GM23338 (cell line): Measurements from ENCODE around the gene SLC47A1. TPM values are rescaled to one million over a fixed set of nuclear protein-coding genes. Genes with fewer than 3 reads are reported as not detected.

Experiments used
- ATAC-seq: fragments of 200-7000 bp; cut with Tn5 transposase; 3 replicates; pipeline ENCODE4 v1.9.1; 2020
- DNase-seq: peaks from one replicate; pipeline ENCODE4 v3.0.0-alpha.2; 2015; ENCODE audit warnings: low spot score
- H2AFZ ChIP-seq: fragments of 200-600 bp; sonication (generic); 2 replicates; pipeline ENCODE4 v1.8.0; 2016; ENCODE audit warnings: antibody characterized with exemption, mild to moderate bottlenecking, moderate library complexity
- H3F3A ChIP-seq: fragments of 200-600 bp; sonication (generic); replicated peaks from 2 replicates; pipeline ENCODE4 v1.8.0; 2017; ENCODE audit warnings: antibody characterized with exemption, mixed run types, low read depth
- H3K27ac ChIP-seq: fragments of 200-600 bp; sonication (generic); 2 replicates; pipeline ENCODE4 v1.6.1; 2016; ENCODE audit warnings: low read depth
- H3K27me3 ChIP-seq: fragments of 200-600 bp; sonication (generic); 2 replicates; pipeline ENCODE4 v1.8.0; 2016; ENCODE audit warnings: mild to moderate bottlenecking, mixed run types, moderate library complexity; ENCODE audit not compliant: insufficient read depth
- H3K36me3 ChIP-seq: fragments of 200-600 bp; sonication (generic); 2 replicates; pipeline ENCODE4 v1.8.0; 2016; ENCODE audit warnings: mild to moderate bottlenecking; ENCODE audit not compliant: insufficient read depth
- H3K4me1 ChIP-seq: fragments of 200-600 bp; sonication (generic); 2 replicates; pipeline ENCODE4 v1.8.0; 2016; ENCODE audit warnings: mild to moderate bottlenecking, moderate library complexity; ENCODE audit not compliant: insufficient read depth
- H3K4me2 ChIP-seq: fragments of 200-600 bp; sonication (generic); 2 replicates; pipeline ENCODE4 v1.7.1; 2017; ENCODE audit warnings: mixed run types
- H3K4me3 ChIP-seq: fragments of 200-600 bp; sonication (generic); 2 replicates; pipeline ENCODE4 v1.6.1; 2016; ENCODE audit warnings: mixed run types
- H3K79me2 ChIP-seq: fragments of 200-600 bp; sonication (generic); replicated peaks from 2 replicates; pipeline ENCODE4 v1.8.0; 2017; ENCODE audit warnings: mild to moderate bottlenecking; ENCODE audit not compliant: insufficient read depth
- H3K9me2 ChIP-seq: fragments of 200-600 bp; sonication (generic); 2 replicates; pipeline ENCODE4 v1.8.0; 2017; ENCODE audit not compliant: insufficient read depth
- H4K20me1 ChIP-seq: fragments of 200-600 bp; sonication (generic); replicated peaks from 2 replicates; pipeline ENCODE4 v1.8.0; 2017; ENCODE audit warnings: mild to moderate bottlenecking; ENCODE audit not compliant: insufficient read depth
- H3K27ac Mint-ChIP-seq: 2 replicates; pipeline ENCODE4 v1.8.0; 2020; ENCODE audit warnings: inconsistent platforms, mild to moderate bottlenecking, moderate library complexity, mixed read lengths
- H3K27me3 Mint-ChIP-seq: 3 replicates; pipeline ENCODE4 v1.8.0; 2022; ENCODE audit warnings: low read depth, mild to moderate bottlenecking, moderate library complexity, mixed read lengths, inconsistent platforms; ENCODE audit not compliant: insufficient read depth, poor library complexity
- H3K36me3 Mint-ChIP-seq: 3 replicates; pipeline ENCODE4 v1.8.0; 2021; ENCODE audit warnings: low read depth, mild to moderate bottlenecking, inconsistent platforms, moderate library complexity, mixed read lengths
- H3K4me1 Mint-ChIP-seq: 3 replicates; pipeline ENCODE4 v1.8.0; 2020; ENCODE audit warnings: mild to moderate bottlenecking, inconsistent platforms, mixed read lengths
- H3K4me3 Mint-ChIP-seq: 3 replicates; pipeline ENCODE4 v1.8.0; 2021; ENCODE audit warnings: moderate library complexity, mild to moderate bottlenecking, inconsistent platforms, mixed read lengths
- H3K9me3 Mint-ChIP-seq: 3 replicates; pipeline ENCODE4 v1.8.0; 2020; ENCODE audit warnings: moderate library complexity, mild to moderate bottlenecking, inconsistent platforms, mixed read lengths
- CREB1 ChIP-seq: fragments of 250-450 bp; sonication (Bioruptor Pico); IDR thresholded peaks from 2 replicates; pipeline ENCODE4 v1.5.0; 2020; ENCODE audit warnings: low read depth, mild to moderate bottlenecking, moderate library complexity
- EZH2 ChIP-seq: fragments of 200-600 bp; sonication (generic); IDR thresholded peaks from one replicate; pipeline ENCODE4 v1.8.0; 2017; ENCODE audit warnings: antibody characterized with exemption, mild to moderate bottlenecking, low read depth; ENCODE audit not compliant: unreplicated experiment
- EZH2phosphoT487 ChIP-seq: fragments of 200-600 bp; sonication (generic); IDR thresholded peaks from one replicate; pipeline ENCODE4 v1.8.1; 2018; ENCODE audit warnings: antibody characterized with exemption; ENCODE audit not compliant: unreplicated experiment
- JUNB ChIP-seq: IDR thresholded peaks from one replicate; pipeline ENCODE4 v1.6.1; 2016; ENCODE audit warnings: antibody characterized with exemption; ENCODE audit not compliant: unreplicated experiment
- POLR2AphosphoS5 ChIP-seq: IDR thresholded peaks from 2 replicates; pipeline ENCODE4 v1.6.1; 2016; ENCODE audit warnings: antibody characterized with exemption, low read depth
- STAT1 ChIP-seq: IDR thresholded peaks from one replicate; pipeline ENCODE4 v1.6.1; 2016; ENCODE audit warnings: antibody characterized with exemption; ENCODE audit not compliant: unreplicated experiment
- ZNF114 ChIP-seq: fragments of 250-450 bp; sonication (Bioruptor Pico); IDR thresholded peaks from 2 replicates; pipeline ENCODE4 v1.5.0; 2020; ENCODE audit warnings: mild to moderate bottlenecking, moderate library complexity
- ZNF331 ChIP-seq: fragments of 250-450 bp; sonication (Bioruptor Pico); IDR thresholded peaks from 2 replicates; pipeline ENCODE4 v1.5.0; 2020; ENCODE audit warnings: low read depth, mild to moderate bottlenecking, moderate library complexity
- polyA plus RNA-seq: library from polyadenylated mRNA; unstranded; fragments of >200 nt; fragmentation: Nextera tagmentation; extraction: Ambion mirVana; gene quantifications from 2 replicates; pipeline ENCODE4 v1.2.1, GENCODE V29; 2016
- total RNA-seq: library from RNA; depleted of rRNA; stranded (reverse); fragments of >200 nt; shearing (Covaris generic); gene quantifications from 2 replicates; pipeline ENCODE4 v1.2.3, GENCODE V29; 2014
- TF ChIP-seq, protein P1 (sequence below): IDR thresholded peaks from one replicate; pipeline ENCODE4 v1.6.1; 2018; ENCODE audit warnings: antibody characterized with exemption; ENCODE audit not compliant: unreplicated experiment
- TF ChIP-seq, protein P2 (sequence below): IDR thresholded peaks from 2 replicates; pipeline ENCODE4 v1.6.1; 2016; ENCODE audit warnings: antibody characterized with exemption
- TF ChIP-seq, protein P3 (sequence below), 2 experiments: fragments of 200-600 bp in 1 of 2; sonication (generic) in 1 of 2; conservative IDR thresholded peaks; 2 replicates each; pipeline versions ENCODE4 v1.5.1 to v1.6.1; 2016 to 2017; ENCODE audit warnings: antibody characterized with exemption in 2 of 2, low read depth in 2 of 2, mild to moderate bottlenecking in 2 of 2, moderate library complexity in 1 of 2

The SLC47A1 gene
- total and polyA plus RNA-seq, 2 experiments from 2014 or later: 0.53 to 1.9 TPM

DNA sequence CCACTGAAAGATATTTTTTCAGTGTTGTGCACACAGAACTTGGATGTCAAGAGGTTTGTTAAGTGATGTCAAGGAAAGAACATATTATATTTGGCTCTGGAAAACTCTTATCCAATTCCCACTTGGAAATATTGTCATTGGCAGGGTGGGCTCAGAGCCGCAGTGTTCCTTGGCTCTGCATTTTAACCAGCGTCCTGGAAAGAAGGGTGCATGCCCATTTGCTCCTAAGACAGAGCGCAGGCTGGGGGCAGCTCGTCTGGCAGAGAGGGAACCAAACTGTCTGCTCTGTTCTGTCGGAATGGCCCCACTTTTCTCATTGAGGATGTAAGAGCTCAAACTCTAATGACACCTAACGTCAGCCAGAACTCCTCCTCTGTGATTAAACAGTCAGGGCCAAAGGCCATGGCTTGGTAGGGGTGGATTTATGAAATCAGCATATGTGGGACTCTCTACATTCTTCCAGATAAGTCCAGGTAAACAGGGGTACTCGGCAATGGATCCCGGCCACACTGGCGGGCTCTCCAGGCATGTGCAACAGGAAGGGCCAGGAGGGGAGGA is 18.0 kb downstream of the SLC47A1 start:
- no peaks in the 10 kb centered on the region for H3K36me3 Mint-ChIP-seq
- no peaks in the 10 kb centered on the region for H3K9me2 ChIP-seq
- no peaks in the 10 kb centered on the region for H3K27me3 ChIP-seq
- peaks cover 5% of the 10 kb centered on the region; the same call in 1 of the 2 replicates for H3K4me1 ChIP-seq
- no peak for DNase-seq
- H3K27me3 Mint-ChIP-seq: peaks cover 17% of the 10 kb centered on the region
- no peaks in the 10 kb centered on the region for H3F3A ChIP-seq
- no peak overlapping the region for H3K27ac ChIP-seq
- no peak overlapping the region for H3K4me2 ChIP-seq
- peaks cover 7% of the 10 kb centered on the region for H3K4me1 Mint-ChIP-seq
- no peak for ATAC-seq
- H3K9me3 Mint-ChIP-seq: no peaks in the 10 kb centered on the region
- no peak overlapping the region for H3K27ac Mint-ChIP-seq
- TF ChIP-seq, protein P1, sequence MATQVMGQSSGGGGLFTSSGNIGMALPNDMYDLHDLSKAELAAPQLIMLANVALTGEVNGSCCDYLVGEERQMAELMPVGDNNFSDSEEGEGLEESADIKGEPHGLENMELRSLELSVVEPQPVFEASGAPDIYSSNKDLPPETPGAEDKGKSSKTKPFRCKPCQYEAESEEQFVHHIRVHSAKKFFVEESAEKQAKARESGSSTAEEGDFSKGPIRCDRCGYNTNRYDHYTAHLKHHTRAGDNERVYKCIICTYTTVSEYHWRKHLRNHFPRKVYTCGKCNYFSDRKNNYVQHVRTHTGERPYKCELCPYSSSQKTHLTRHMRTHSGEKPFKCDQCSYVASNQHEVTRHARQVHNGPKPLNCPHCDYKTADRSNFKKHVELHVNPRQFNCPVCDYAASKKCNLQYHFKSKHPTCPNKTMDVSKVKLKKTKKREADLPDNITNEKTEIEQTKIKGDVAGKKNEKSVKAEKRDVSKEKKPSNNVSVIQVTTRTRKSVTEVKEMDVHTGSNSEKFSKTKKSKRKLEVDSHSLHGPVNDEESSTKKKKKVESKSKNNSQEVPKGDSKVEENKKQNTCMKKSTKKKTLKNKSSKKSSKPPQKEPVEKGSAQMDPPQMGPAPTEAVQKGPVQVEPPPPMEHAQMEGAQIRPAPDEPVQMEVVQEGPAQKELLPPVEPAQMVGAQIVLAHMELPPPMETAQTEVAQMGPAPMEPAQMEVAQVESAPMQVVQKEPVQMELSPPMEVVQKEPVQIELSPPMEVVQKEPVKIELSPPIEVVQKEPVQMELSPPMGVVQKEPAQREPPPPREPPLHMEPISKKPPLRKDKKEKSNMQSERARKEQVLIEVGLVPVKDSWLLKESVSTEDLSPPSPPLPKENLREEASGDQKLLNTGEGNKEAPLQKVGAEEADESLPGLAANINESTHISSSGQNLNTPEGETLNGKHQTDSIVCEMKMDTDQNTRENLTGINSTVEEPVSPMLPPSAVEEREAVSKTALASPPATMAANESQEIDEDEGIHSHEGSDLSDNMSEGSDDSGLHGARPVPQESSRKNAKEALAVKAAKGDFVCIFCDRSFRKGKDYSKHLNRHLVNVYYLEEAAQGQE: no peak
- no peak overlapping the region for H3K4me3 Mint-ChIP-seq
- H3K4me3 ChIP-seq: no peak overlapping the region
- H2AFZ ChIP-seq: no peak overlapping the region
- H3K79me2 ChIP-seq: no peaks in the 10 kb centered on the region
- H3K36me3 ChIP-seq: no peaks in the 10 kb centered on the region
- no peaks in the 10 kb centered on the region for H4K20me1 ChIP-seq

DNA sequence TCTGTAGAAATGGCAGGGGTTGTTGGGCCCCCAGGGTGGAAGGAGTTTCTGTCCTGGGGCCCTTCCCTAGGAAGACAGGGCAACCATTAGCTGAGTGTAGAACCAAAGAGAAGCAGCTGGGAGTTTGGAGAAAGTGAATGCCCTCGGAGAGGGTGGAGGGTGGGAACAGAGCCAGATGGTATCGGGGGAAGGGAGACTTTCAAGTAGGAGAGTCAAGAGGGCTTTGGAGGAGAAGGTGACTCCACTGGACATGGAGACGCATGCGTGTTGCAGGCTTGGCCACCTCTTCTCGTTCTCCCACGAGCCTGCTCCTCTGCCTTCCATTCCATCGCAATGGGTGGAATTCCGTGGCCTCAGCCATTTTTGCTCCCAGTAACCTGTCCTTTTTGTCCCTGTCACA is 19.4 kb downstream of the SLC47A1 start:
- DNase-seq: no peak
- Histone ChIP-seq H3K36me3 (no peaks in the 10 kb centered on the region), H4K20me1 (no peaks in the 10 kb centered on the region), H3F3A (no peaks in the 10 kb centered on the region), H3K79me2 (no peaks in the 10 kb centered on the region), H2AFZ (no peak overlapping the region), H3K27me3 (no peaks in the 10 kb centered on the region), H3K4me1 (peaks cover 1% of the 10 kb centered on the region; the same call in 1 of the 2 replicates), H3K27ac (no peak overlapping the region), H3K4me3 (no peak overlapping the region), H3K9me2 (no peaks in the 10 kb centered on the region), H3K4me2 (no peak overlapping the region)
- Mint-ChIP-seq H3K36me3 (peaks cover 2% of the 10 kb centered on the region; the same call in 1 of the 3 replicates), H3K4me3 (no peak overlapping the region), H3K27me3 (peaks cover 17% of the 10 kb centered on the region), H3K4me1 (peaks cover 5% of the 10 kb centered on the region), H3K9me3 (peaks cover 2% of the 10 kb centered on the region; the same call in 1 of the 3 replicates), H3K27ac (no peak overlapping the region)
- TF ChIP-seq, protein P1: no peak
- TF ChIP-seq EZH2phosphoT487: no peak
- TF ChIP-seq STAT1: no peak
- TF ChIP-seq POLR2AphosphoS5: no peak
- TF ChIP-seq CREB1: no peak
- TF ChIP-seq, protein P2, sequence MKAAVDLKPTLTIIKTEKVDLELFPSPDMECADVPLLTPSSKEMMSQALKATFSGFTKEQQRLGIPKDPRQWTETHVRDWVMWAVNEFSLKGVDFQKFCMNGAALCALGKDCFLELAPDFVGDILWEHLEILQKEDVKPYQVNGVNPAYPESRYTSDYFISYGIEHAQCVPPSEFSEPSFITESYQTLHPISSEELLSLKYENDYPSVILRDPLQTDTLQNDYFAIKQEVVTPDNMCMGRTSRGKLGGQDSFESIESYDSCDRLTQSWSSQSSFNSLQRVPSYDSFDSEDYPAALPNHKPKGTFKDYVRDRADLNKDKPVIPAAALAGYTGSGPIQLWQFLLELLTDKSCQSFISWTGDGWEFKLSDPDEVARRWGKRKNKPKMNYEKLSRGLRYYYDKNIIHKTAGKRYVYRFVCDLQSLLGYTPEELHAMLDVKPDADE: no peak
- TF ChIP-seq ZNF114 (CRISPR knock-in tag): no peak
- TF ChIP-seq, protein P3, sequence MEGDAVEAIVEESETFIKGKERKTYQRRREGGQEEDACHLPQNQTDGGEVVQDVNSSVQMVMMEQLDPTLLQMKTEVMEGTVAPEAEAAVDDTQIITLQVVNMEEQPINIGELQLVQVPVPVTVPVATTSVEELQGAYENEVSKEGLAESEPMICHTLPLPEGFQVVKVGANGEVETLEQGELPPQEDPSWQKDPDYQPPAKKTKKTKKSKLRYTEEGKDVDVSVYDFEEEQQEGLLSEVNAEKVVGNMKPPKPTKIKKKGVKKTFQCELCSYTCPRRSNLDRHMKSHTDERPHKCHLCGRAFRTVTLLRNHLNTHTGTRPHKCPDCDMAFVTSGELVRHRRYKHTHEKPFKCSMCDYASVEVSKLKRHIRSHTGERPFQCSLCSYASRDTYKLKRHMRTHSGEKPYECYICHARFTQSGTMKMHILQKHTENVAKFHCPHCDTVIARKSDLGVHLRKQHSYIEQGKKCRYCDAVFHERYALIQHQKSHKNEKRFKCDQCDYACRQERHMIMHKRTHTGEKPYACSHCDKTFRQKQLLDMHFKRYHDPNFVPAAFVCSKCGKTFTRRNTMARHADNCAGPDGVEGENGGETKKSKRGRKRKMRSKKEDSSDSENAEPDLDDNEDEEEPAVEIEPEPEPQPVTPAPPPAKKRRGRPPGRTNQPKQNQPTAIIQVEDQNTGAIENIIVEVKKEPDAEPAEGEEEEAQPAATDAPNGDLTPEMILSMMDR (conservative IDR thresholded peaks at IDR 0.05; ENCODE audit: low read depth in 2 of 2): no peak
- TF ChIP-seq JUNB: no peak
- no peak for TF ChIP-seq EZH2
- TF ChIP-seq ZNF331 (CRISPR knock-in tag): no peak
- no peak for ATAC-seq
